HCT116 (cell line): ENCODE data around the gene MYH7. TPM values are rescaled to one million over a fixed set of nuclear protein-coding genes. Genes with fewer than 3 reads are reported as not detected.

Experiments
- ATAC-seq: fragments of 200-7000 bp; cut with Tn5 transposase; 2 replicates; pipeline ENCODE4 v1.9.1; 2020; ENCODE audit warnings: mild to moderate bottlenecking, moderate library complexity
- BruUV-seq: library from RNA; stranded (reverse); fragments of 400-500 nt; replicated peaks from 2 replicates; lab custom pipeline; 2021; lab: Mats Ljungman, UMichigan
- CTCF ChIA-PET: fragments of 300-600 bp; sonication (Branson Sonifier 250); formaldehyde crosslinking; loops from one replicate; lab custom pipeline; 2021; ENCODE audit warnings: antibody characterized with exemption; lab: Charles Lee
- POLR2A ChIA-PET: fragments of 300-600, 350-600 bp; sonication (Branson Sonifier 250); formaldehyde crosslinking; loops from one replicate; lab custom pipeline; 2021; ENCODE audit warnings: antibody characterized with exemption; lab: Charles Lee
- RAD21 ChIA-PET, 2 experiments: fragments of 300-600 bp; sonication (Branson Sonifier 250); formaldehyde crosslinking; loops; one replicate each; lab custom pipeline; 2023; ENCODE audit warnings: low total read pairs in 2 of 2; ENCODE audit not compliant: uncharacterized antibody in 2 of 2, unreplicated experiment in 2 of 2, low non-redundant PET in 1 of 2; lab: Charles Lee
- DNase-seq: peaks from one replicate; pipeline ENCODE4 v3.0.0-alpha.2; 2010; ENCODE audit warnings: low read depth, low spot score
- H2AFZ ChIP-seq: fragments of 200-600 bp; shearing (Covaris generic), sonication (generic); 2 replicates; pipeline ENCODE4 v1.6.1; 2017; ENCODE audit warnings: low read depth, mixed run types, mixed read lengths, antibody characterized with exemption, low read length; ENCODE audit not compliant: poor library complexity, severe bottlenecking
- H3K27ac ChIP-seq: 2 replicates; pipeline ENCODE4 v1.5.1; 2012; ENCODE audit warnings: low read depth, low read length
- H3K27me3 ChIP-seq: fragments of 200-600 bp; sonication (generic); 2 replicates; pipeline ENCODE4 v1.6.1; 2016; ENCODE audit warnings: mixed run types, low read length, mixed read lengths; ENCODE audit not compliant: insufficient read depth
- H3K36me3 ChIP-seq, 2 experiments: fragments of 200-500 bp in 1 of 2; fragments of 200-600 bp in 1 of 2; sonication (Bioruptor generic) in 1 of 2; sonication (generic) in 1 of 2; 2 replicates each; pipeline versions ENCODE4 v1.5.1 to v1.6.1; 2014 to 2016; ENCODE audit warnings: low read length in 2 of 2, inconsistent platforms in 1 of 2, mixed read lengths in 1 of 2, mixed run types in 1 of 2; ENCODE audit not compliant: insufficient read depth in 2 of 2, control insufficient read depth in 1 of 2
- H3K4me1 ChIP-seq, 2 experiments: fragments of 200-600 bp in 1 of 2; sonication (generic) in 1 of 2; 2 replicates each; pipeline versions ENCODE4 v1.5.1 to v1.6.1; 2012 to 2017; ENCODE audit warnings: low read length in 2 of 2, inconsistent platforms in 1 of 2, mild to moderate bottlenecking in 1 of 2, mixed read lengths in 1 of 2, mixed run types in 1 of 2, moderate library complexity in 1 of 2; ENCODE audit not compliant: insufficient read depth in 2 of 2, control insufficient read depth in 1 of 2
- H3K4me2 ChIP-seq: fragments of 200-600 bp; sonication (generic); 2 replicates; pipeline ENCODE4 v1.6.1; 2017; ENCODE audit warnings: mixed run types, low read length, mixed read lengths
- H3K4me3 ChIP-seq, 2 experiments: fragments of 200-600 bp in 1 of 2; sonication (generic) in 1 of 2; replicated peaks in 1 of 2; 2 replicates each; pipeline ENCODE4 v1.5.1; 2011 to 2016; ENCODE audit warnings: low read length in 2 of 2, control low read depth in 1 of 2, low read depth in 1 of 2, mild to moderate bottlenecking in 1 of 2, mixed read lengths in 1 of 2, mixed run types in 1 of 2
- H3K79me2 ChIP-seq: fragments of 200-600 bp; sonication (generic); 2 replicates; pipeline ENCODE4 v1.6.1; 2017; ENCODE audit warnings: mild to moderate bottlenecking, mixed run types, low read length, moderate library complexity, mixed read lengths; ENCODE audit not compliant: insufficient read depth
- H3K9ac ChIP-seq: fragments of 200-600 bp; sonication (generic); 2 replicates; pipeline ENCODE4 v1.6.1; 2016; ENCODE audit warnings: low read length, mixed read lengths
- H3K9me2 ChIP-seq: fragments of 200-600 bp; sonication (generic), shearing (Covaris generic); 2 replicates; pipeline ENCODE4 v1.6.1; 2017; ENCODE audit warnings: mixed run types, mild to moderate bottlenecking, moderate library complexity; ENCODE audit not compliant: insufficient read depth
- H3K9me3 ChIP-seq, 2 experiments: fragments of 200-500 bp in 1 of 2; fragments of 200-600 bp in 1 of 2; sonication (Bioruptor generic) in 1 of 2; sonication (generic) in 1 of 2; 2 replicates each; pipeline ENCODE4 v1.6.1; 2014 to 2017; ENCODE audit warnings: low read length in 2 of 2, mixed read lengths in 2 of 2, inconsistent platforms in 1 of 2, low read depth in 1 of 2, mild to moderate bottlenecking in 1 of 2, mixed run types in 1 of 2, moderate library complexity in 1 of 2; ENCODE audit not compliant: control insufficient read depth in 1 of 2, insufficient read depth in 1 of 2
- H4K20me1 ChIP-seq: fragments of 200-600 bp; sonication (generic), shearing (Covaris generic); 2 replicates; pipeline ENCODE4 v1.6.1; 2017; ENCODE audit warnings: mixed run types, mild to moderate bottlenecking, moderate library complexity; ENCODE audit not compliant: insufficient read depth
- ATF3 ChIP-seq: IDR thresholded peaks from 2 replicates; pipeline ENCODE4 v1.6.1; 2012
- MAX ChIP-seq: IDR thresholded peaks from 2 replicates; pipeline ENCODE4 v1.6.1; 2012
- POLR2AphosphoS5 ChIP-seq: IDR thresholded peaks from 2 replicates; pipeline ENCODE4 v1.6.1; 2011; ENCODE audit warnings: mild to moderate bottlenecking, low read depth, low read length, moderate library complexity
- intact Hi-C: fragments of 100-400 bp; cut with micrococcal nuclease; formaldehyde crosslinking; loops from 2 replicates; pipeline ENCODE4 v1.10.0; 2022
- total RNA-seq: library from RNA; stranded (reverse); gene quantifications from one replicate; pipeline ENCODE4 v1.2.1, GENCODE V29; 2021; ENCODE audit not compliant: unreplicated experiment

The MYH7 gene
- total RNA-seq, 1 experiment from 2014 or later = not detected

- RAD21 ChIA-PET = no interaction called here
- ATAC-seq (no peak), DNase-seq (no peak)
- Histone ChIP-seq H3K27me3 (peaks cover 26% of the 10 kb centered on the region; the same call in 1 of the 2 replicates), H3K79me2 (no peaks in the 10 kb centered on the region), H3K4me1 (no peaks in the 10 kb centered on the region), H3K27ac (no peak overlapping the region), H4K20me1 (no peaks in the 10 kb centered on the region), H3K36me3 (no peaks in the 10 kb centered on the region), H3K4me2 (no peak overlapping the region), H2AFZ (no peak overlapping the region), H3K9me2 (no peaks in the 10 kb centered on the region), H3K9ac (no peak overlapping the region), H3K4me3 (no peak overlapping the region), H3K9me3 (no peaks in the 10 kb centered on the region)
- intact Hi-C loops = no loop called here
- no TSS peak for BruUV-seq
- POLR2A ChIA-PET = no interaction called here
- CTCF ChIA-PET = no interaction called here
- no peak for TF ChIP-seq POLR2AphosphoS5
Observed at GRCh38 chr14:23406725-23407355, 28.6 kb downstream of the MYH7 start.

GRCh38 chr14:23406244-23406643, 29.2 kb downstream of the MYH7 start:
- H3K4me3 ChIP-seq = no peak overlapping the region
- no TSS peak for BruUV-seq
- no peak overlapping the region for H2AFZ ChIP-seq
- no peaks in the 10 kb centered on the region for H4K20me1 ChIP-seq
- no peak for TF ChIP-seq ATF3
- TF ChIP-seq MAX = no peak
- ChIA-PET RAD21 (no interaction called here), CTCF (no interaction called here), POLR2A (no interaction called here)
- no peaks in the 10 kb centered on the region for H3K9me3 ChIP-seq
- no peak overlapping the region for H3K9ac ChIP-seq
- no peak overlapping the region for H3K27ac ChIP-seq
- intact Hi-C loops = no loop called here
- no peak overlapping the region for H3K4me2 ChIP-seq
- no peak for ATAC-seq
- H3K4me1 ChIP-seq = no peaks in the 10 kb centered on the region
- DNase-seq = no peak
- H3K79me2 ChIP-seq = no peaks in the 10 kb centered on the region
- H3K27me3 ChIP-seq = peaks cover 26% of the 10 kb centered on the region; the same call in 1 of the 2 replicates
- H3K9me2 ChIP-seq = no peaks in the 10 kb centered on the region
- no peaks in the 10 kb centered on the region for H3K36me3 ChIP-seq
